NCI-H1417 treated with DMSO at 0.1 percent for 48 hours (cell line): ENCODE measurements around the gene SPSB1.

Source experiments
- DNase-seq: peaks from one replicate; lab custom pipeline; 2025; lab: John Stamatoyannopoulos, UW

The SPSB1 gene

GRCh38 chr1:9319789-9320519, 27.3 kb downstream of the SPSB1 start:
- DNase-seq, result no peak

GRCh38 chr1:9320520-9321479, 28.1 kb downstream of the SPSB1 start:
- DNase-seq, result no peak

- no peak for DNase-seq
These were observed 28.8 kb downstream of the SPSB1 start for GRCh38 chr1:9321480-9321849.

- DNase-seq, result no peak
These were observed 29.4 kb downstream of the SPSB1 start for GRCh38 chr1:9321986-9322660.

GRCh38 chr1:9322661-9323244, 30.1 kb downstream of the SPSB1 start:
- no peak for DNase-seq

GRCh38 chr1:9324246-9325096, 31.8 kb downstream of the SPSB1 start:
- DNase-seq, result no peak

GRCh38 chr1:9326596-9326995, 33.9 kb downstream of the SPSB1 start:
- no peak for DNase-seq

- DNase-seq, result no peak
These were observed 35.5 kb downstream of the SPSB1 start for GRCh38 chr1:9328201-9328600.

GRCh38 chr1:9328715-9329114, 36.0 kb downstream of the SPSB1 start:
- DNase-seq, result no peak

- no peak for DNase-seq
These were observed 38.3 kb downstream of the SPSB1 start for GRCh38 chr1:9331016-9331415.

- DNase-seq, result no peak
These were observed 39.1 kb downstream of the SPSB1 start for GRCh38 chr1:9331558-9332346.

GRCh38 chr1:9332513-9333143, 39.9 kb downstream of the SPSB1 start:
- no peak for DNase-seq

GRCh38 chr1:9338397-9339246, 45.9 kb downstream of the SPSB1 start:
- no peak for DNase-seq

GRCh38 chr1:9340172-9340854, 47.6 kb downstream of the SPSB1 start:
- DNase-seq, result no peak

GRCh38 chr1:9340864-9341263, 48.2 kb downstream of the SPSB1 start:
- no peak for DNase-seq

GRCh38 chr1:9341301-9341845, 48.7 kb downstream of the SPSB1 start:
- no peak for DNase-seq

GRCh38 chr1:9343269-9343668, 50.6 kb downstream of the SPSB1 start:
- no peak for DNase-seq
